A549 (cell line): ENCODE measurements around the gene PTPRG.

ENCODE experiments used
- CTCF ChIP-seq: fragments of >200 bp; sonication (Bioruptor Twin); formaldehyde crosslinking; IDR thresholded peaks from 3 replicates; pipeline ENCODE4 v1.5.1; 2016
- ELK1 ChIP-seq: fragments of 150-350 bp; IDR thresholded peaks from 2 replicates; pipeline ENCODE4 v1.6.1; 2014; ENCODE audit warnings: low read depth, mild to moderate bottlenecking, low read length
- MAFK ChIP-seq: fragments of 450-650 bp; IDR thresholded peaks from 2 replicates; pipeline ENCODE4 v1.6.1; 2014; ENCODE audit not compliant: partially characterized antibody
- MAX ChIP-seq: IDR thresholded peaks from 2 replicates; pipeline ENCODE4 v1.6.1; 2012
- NFE2L2 ChIP-seq: fragments of 150-350 bp; conservative IDR thresholded peaks from 2 replicates; pipeline ENCODE4 v1.6.1; 2014; ENCODE audit warnings: low read length
- POLR2A ChIP-seq: IDR thresholded peaks from 2 replicates; pipeline ENCODE4 v1.6.1; 2012; ENCODE audit warnings: mild to moderate bottlenecking, low read length
- RAD21 ChIP-seq, 2 experiments: fragments of >200 bp in 1 of 2; sonication (Bioruptor Twin) in 1 of 2; formaldehyde crosslinking in 1 of 2; IDR thresholded peaks in 1 of 2; conservative IDR thresholded peaks in 1 of 2; 2 replicates in 1 of 2; 3 replicates in 1 of 2; pipeline ENCODE4 v1.6.1; 2012 to 2018; ENCODE audit warnings: inconsistent platforms in 1 of 2
- RARB ChIP-seq: fragments of 250-450 bp; sonication (Bioruptor Pico); IDR thresholded peaks from 2 replicates; pipeline ENCODE4 v1.8.0; 2021; ENCODE audit warnings: mild to moderate bottlenecking, moderate library complexity
- REST ChIP-seq: fragments of 200-600 bp; sonication (generic); IDR thresholded peaks from 2 replicates; pipeline ENCODE4 v1.6.1; 2016; ENCODE audit warnings: antibody characterized with exemption, mild to moderate bottlenecking, moderate library complexity
- RNF2 ChIP-seq: fragments of 200-600 bp; sonication (generic); IDR thresholded peaks from 2 replicates; pipeline ENCODE4 v1.6.1; 2016; ENCODE audit warnings: low read depth, mild to moderate bottlenecking, antibody characterized with exemption, moderate library complexity, borderline replicate concordance
- SREBF2 ChIP-seq: fragments of 450-650 bp; IDR thresholded peaks from 2 replicates; pipeline ENCODE4 v1.6.1; 2014; ENCODE audit warnings: mild to moderate bottlenecking, moderate library complexity
- USF2 ChIP-seq: fragments of 450-650 bp; IDR thresholded peaks from 2 replicates; pipeline ENCODE4 v1.6.1; 2014; ENCODE audit warnings: antibody characterized with exemption
- TF ChIP-seq, protein P1 (sequence below): IDR thresholded peaks from 2 replicates; pipeline ENCODE4 v1.6.1; 2012

GRCh38 chr3:61866961-61867461 lies 305.6 kb downstream of the PTPRG start:
- TF ChIP-seq CTCF (no peak), ELK1 (no peak), NFE2L2 (no peak), RNF2 (no peak), POLR2A (no peak), MAFK (no peak), MAX (no peak), SREBF2 (no peak), RAD21 (conservative IDR thresholded peaks at IDR 0.05 in 1 of 2, IDR thresholded peaks at IDR 0.05 in 1 of 2) (no peak), REST (no peak), USF2 (no peak), RARB (CRISPR knock-in tag) (no peak)
- TF ChIP-seq, protein P1, sequence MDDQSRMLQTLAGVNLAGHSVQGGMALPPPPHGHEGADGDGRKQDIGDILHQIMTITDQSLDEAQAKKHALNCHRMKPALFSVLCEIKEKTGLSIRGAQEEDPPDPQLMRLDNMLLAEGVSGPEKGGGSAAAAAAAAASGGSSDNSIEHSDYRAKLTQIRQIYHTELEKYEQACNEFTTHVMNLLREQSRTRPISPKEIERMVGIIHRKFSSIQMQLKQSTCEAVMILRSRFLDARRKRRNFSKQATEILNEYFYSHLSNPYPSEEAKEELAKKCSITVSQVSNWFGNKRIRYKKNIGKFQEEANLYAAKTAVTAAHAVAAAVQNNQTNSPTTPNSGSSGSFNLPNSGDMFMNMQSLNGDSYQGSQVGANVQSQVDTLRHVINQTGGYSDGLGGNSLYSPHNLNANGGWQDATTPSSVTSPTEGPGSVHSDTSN: no peak
